ENCODE results near the gene B3GNT4.

The B3GNT4 gene

DNA sequence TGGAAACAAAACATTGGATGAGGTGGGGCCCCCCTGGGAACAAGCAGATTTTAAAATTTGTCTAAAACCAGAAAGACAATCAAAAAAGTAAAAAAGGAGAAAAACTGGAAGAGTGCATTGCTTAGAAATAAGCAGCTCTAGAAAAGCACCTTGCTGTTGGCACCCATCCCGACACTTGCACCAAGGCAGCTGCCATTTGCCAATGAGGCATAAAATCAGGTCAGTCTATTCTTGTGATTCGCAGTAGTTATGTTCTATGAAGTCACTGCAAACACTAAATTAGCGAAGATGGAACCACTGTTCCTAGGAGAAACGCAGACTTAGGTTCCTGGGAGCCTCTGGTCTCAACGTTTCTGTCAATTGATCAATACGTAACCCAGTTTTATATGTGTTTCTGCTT, 46.5 kb downstream of the B3GNT4 start:
- TF ChIP-seq, protein P1, sequence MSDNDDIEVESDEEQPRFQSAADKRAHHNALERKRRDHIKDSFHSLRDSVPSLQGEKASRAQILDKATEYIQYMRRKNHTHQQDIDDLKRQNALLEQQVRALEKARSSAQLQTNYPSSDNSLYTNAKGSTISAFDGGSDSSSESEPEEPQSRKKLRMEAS (IDR thresholded peaks at IDR 0.05), result no peak
- no peak for TF ChIP-seq YY1 (IDR thresholded peaks at IDR 0.05; ENCODE audit: low read depth)
- no peak for TF ChIP-seq CREB1 (IDR thresholded peaks at IDR 0.05; ENCODE audit: low read depth)
- TF ChIP-seq FOXM1 (IDR thresholded peaks at IDR 0.05; ENCODE audit: borderline replicate concordance, low read depth), result no peak
- TF ChIP-seq EGR1 (IDR thresholded peaks at IDR 0.05), result no peak
- TF ChIP-seq, protein P2, sequence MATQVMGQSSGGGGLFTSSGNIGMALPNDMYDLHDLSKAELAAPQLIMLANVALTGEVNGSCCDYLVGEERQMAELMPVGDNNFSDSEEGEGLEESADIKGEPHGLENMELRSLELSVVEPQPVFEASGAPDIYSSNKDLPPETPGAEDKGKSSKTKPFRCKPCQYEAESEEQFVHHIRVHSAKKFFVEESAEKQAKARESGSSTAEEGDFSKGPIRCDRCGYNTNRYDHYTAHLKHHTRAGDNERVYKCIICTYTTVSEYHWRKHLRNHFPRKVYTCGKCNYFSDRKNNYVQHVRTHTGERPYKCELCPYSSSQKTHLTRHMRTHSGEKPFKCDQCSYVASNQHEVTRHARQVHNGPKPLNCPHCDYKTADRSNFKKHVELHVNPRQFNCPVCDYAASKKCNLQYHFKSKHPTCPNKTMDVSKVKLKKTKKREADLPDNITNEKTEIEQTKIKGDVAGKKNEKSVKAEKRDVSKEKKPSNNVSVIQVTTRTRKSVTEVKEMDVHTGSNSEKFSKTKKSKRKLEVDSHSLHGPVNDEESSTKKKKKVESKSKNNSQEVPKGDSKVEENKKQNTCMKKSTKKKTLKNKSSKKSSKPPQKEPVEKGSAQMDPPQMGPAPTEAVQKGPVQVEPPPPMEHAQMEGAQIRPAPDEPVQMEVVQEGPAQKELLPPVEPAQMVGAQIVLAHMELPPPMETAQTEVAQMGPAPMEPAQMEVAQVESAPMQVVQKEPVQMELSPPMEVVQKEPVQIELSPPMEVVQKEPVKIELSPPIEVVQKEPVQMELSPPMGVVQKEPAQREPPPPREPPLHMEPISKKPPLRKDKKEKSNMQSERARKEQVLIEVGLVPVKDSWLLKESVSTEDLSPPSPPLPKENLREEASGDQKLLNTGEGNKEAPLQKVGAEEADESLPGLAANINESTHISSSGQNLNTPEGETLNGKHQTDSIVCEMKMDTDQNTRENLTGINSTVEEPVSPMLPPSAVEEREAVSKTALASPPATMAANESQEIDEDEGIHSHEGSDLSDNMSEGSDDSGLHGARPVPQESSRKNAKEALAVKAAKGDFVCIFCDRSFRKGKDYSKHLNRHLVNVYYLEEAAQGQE (IDR thresholded peaks at IDR 0.05; ENCODE audit: low read depth), result no peak
- TF ChIP-seq NFIC (IDR thresholded peaks at IDR 0.05), result no peak
- TF ChIP-seq, protein P3, sequence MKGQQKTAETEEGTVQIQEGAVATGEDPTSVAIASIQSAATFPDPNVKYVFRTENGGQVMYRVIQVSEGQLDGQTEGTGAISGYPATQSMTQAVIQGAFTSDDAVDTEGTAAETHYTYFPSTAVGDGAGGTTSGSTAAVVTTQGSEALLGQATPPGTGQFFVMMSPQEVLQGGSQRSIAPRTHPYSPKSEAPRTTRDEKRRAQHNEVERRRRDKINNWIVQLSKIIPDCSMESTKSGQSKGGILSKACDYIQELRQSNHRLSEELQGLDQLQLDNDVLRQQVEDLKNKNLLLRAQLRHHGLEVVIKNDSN (IDR thresholded peaks at IDR 0.05), result no peak
- TF ChIP-seq EP300 (IDR thresholded peaks at IDR 0.05; ENCODE audit: borderline replicate concordance), result no peak
- no peak for TF ChIP-seq ZBTB7A (IDR thresholded peaks at IDR 0.05; ENCODE audit: low read depth)
- TF ChIP-seq TEAD4 (IDR thresholded peaks at IDR 0.05), result no peak
- no peak for TF ChIP-seq TCF12 (IDR thresholded peaks at IDR 0.05; ENCODE audit: low read depth)
- TF ChIP-seq TAF1 (IDR thresholded peaks at IDR 0.05; ENCODE audit: low read depth), result no peak
- no peak for TF ChIP-seq RAD21 (IDR thresholded peaks at IDR 0.05; ENCODE audit: low read depth)
- no peak for TF ChIP-seq CEBPB (IDR thresholded peaks at IDR 0.05)

DNA sequence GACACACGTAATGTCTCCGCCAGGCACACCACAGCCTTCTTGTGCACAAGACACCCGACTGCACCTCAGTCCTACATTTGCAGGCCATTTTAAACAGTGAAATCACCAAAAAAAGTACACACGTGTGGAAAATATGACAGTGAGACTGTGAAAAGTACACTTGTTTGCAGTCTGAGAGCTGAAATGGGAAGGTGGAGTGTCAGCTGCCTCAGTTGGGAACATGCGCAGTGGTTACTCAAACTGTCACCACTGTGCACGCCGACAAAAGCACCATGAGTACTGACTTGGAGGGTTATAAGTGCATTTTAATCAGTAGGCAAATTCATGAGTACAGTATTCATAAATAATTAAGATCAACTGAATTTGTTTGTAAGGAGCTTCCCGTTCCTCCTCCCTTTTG, 47.0 kb downstream of the B3GNT4 start:
- TF ChIP-seq NFIC (IDR thresholded peaks at IDR 0.05), result no peak
- TF ChIP-seq FOXM1 (IDR thresholded peaks at IDR 0.05; ENCODE audit: borderline replicate concordance, low read depth), result no peak
- TF ChIP-seq YY1 (IDR thresholded peaks at IDR 0.05; ENCODE audit: low read depth), result no peak
- no peak for TF ChIP-seq RAD21 (IDR thresholded peaks at IDR 0.05; ENCODE audit: low read depth)
- no peak for TF ChIP-seq TAF1 (IDR thresholded peaks at IDR 0.05; ENCODE audit: low read depth)
- TF ChIP-seq CEBPB (IDR thresholded peaks at IDR 0.05), result no peak
